Common myeloid progenitor, CD34-positive (primary cell): ENCODE measurements around the gene IQSEC2.

Experiments
- CTCF ChIA-PET: fragments of 350-600 bp; sonication (Branson Sonifier 250); formaldehyde crosslinking; loops from one replicate; lab custom pipeline; 2021; ENCODE audit warnings: antibody characterized with exemption; lab: Charles Lee
- POLR2A ChIA-PET: fragments of 350-600 bp; sonication (Branson Sonifier 250); formaldehyde crosslinking; loops from one replicate; lab custom pipeline; 2021; ENCODE audit warnings: antibody characterized with exemption; lab: Charles Lee
- DNase-seq, 3 donors: peaks; one replicate each; pipeline versions ENCODE4 v3.0.0 to v3.0.0-alpha.2; 2013
- H3K27ac ChIP-seq, 2 experiments: 1 replicate in 1 of 2; 2 replicates in 1 of 2; pipeline ENCODE4 v1.7.0; 2013; ENCODE audit warnings: inconsistent platforms in 2 of 2, low read length in 2 of 2, mild to moderate bottlenecking in 2 of 2, low read depth in 1 of 2, moderate library complexity in 1 of 2; ENCODE audit not compliant: severe bottlenecking in 2 of 2, insufficient read depth in 1 of 2, poor library complexity in 1 of 2
- H3K27me3 ChIP-seq, 5 experiments: replicated peaks in 2 of 5; 1 replicate in 3 of 5; 2 replicates in 2 of 5; pipeline versions ENCODE4 v1.6.1 to v1.7.0; 2013; ENCODE audit warnings: low read length in 4 of 5, mild to moderate bottlenecking in 2 of 5, moderate library complexity in 2 of 5, inconsistent platforms in 1 of 5; ENCODE audit not compliant: insufficient read depth in 5 of 5, control insufficient read depth in 4 of 5
- H3K36me3 ChIP-seq, 4 experiments: 1 replicate in 2 of 4; 2 replicates in 2 of 4; pipeline versions ENCODE4 v1.6.1 to v1.7.0; 2013; ENCODE audit warnings: low read length in 3 of 4, control low read depth in 1 of 4, mild to moderate bottlenecking in 1 of 4; ENCODE audit not compliant: control insufficient read depth in 4 of 4, insufficient read depth in 4 of 4
- H3K4me1 ChIP-seq, 4 experiments: 1 replicate in 3 of 4; 2 replicates in 1 of 4; pipeline versions ENCODE4 v1.6.1 to v1.7.1; 2013; ENCODE audit warnings: low read length in 3 of 4, mild to moderate bottlenecking in 3 of 4, control low read depth in 1 of 4, inconsistent platforms in 1 of 4, moderate library complexity in 1 of 4; ENCODE audit not compliant: control insufficient read depth in 4 of 4, insufficient read depth in 4 of 4; ENCODE audit errors: control extremely low read depth in 1 of 4
- H3K4me3 ChIP-seq, 7 experiments: 1 replicate in 4 of 7; 2 replicates in 3 of 7; pipeline versions ENCODE4 v1.5.1 to v1.7.0; 2013; ENCODE audit warnings: mild to moderate bottlenecking in 7 of 7, low read length in 6 of 7, moderate library complexity in 6 of 7, inconsistent platforms in 2 of 7, low read depth in 2 of 7, control low read depth in 1 of 7; ENCODE audit not compliant: insufficient read depth in 4 of 7, control insufficient read depth in 1 of 7; ENCODE audit errors: extremely low read depth in 1 of 7
- H3K9me3 ChIP-seq, 5 experiments: 1 replicate in 4 of 5; 2 replicates in 1 of 5; pipeline versions ENCODE4 v1.6.1 to v1.7.1; 2013; ENCODE audit warnings: low read length in 4 of 5, mild to moderate bottlenecking in 2 of 5, inconsistent platforms in 1 of 5, low read depth in 1 of 5, moderate library complexity in 1 of 5; ENCODE audit not compliant: control insufficient read depth in 4 of 5, insufficient read depth in 2 of 5; ENCODE audit errors: control extremely low read depth in 1 of 5
- WGBS: methylation state at CpG from one replicate; pipeline ENCODE4 v1.1.5; 2013; ENCODE audit not compliant: insufficient coverage; 5-methylcytosine and 5-hydroxymethylcytosine counted together

The IQSEC2 gene

DNA sequence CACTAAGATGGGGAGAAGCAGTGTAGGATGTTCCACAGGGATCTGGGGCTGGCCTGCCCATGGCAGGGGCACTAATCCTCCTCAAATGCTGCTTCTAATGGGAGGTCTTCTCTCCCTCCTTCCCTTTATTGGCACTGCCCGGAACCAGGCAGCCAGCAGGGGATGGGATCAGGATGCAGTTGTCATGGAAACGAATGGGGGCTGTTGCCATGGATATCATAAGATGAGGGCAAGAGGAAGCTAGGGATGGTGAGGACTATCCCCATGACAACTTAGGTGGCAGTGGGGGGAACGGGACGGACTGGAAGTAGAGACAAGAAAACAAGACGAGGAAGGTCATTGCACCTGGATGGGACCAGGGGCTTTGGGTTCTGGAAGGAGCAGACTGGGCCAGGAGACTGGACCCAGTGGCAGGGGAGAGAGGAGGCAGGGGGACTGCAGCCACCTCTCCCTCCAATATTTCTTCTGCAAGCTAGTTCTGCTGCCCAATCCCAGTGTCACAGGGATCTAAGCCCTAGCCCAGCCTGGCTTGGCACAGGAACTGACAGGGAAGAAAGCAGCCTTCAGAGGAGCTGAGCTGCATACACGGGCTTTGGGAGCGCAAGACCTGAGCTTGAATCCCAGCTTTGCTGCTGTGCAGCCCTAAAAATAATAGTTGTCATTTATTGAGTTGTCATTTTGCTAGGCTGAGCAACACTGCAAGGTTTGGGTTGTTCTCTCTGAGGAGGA, 19.0 kb downstream of the IQSEC2 start:
- Histone ChIP-seq H3K27me3 (peaks cover 0 to 49% (median 0%) of the 10 kb centered on the region in 5 experiments), H3K27ac (no peak overlapping the region), H3K9me3 (no peaks in the 10 kb centered on the region), H3K4me3 (no peak overlapping the region), H3K4me1 (peaks cover 2 to 30% (median 29%) of the 10 kb centered on the region in 4 experiments), H3K36me3 (no peaks in the 10 kb centered on the region)
- 69% methylated on average over 6 of the region's 7 CpGs for WGBS
- CTCF ChIA-PET = interaction anchor here (0.7 to 1.8 kb wide), 4 partner anchors 10 to 51 kb away, joined by 3 to 9 read pairs (median 4); no protein-coding TSS in a partner anchor
- POLR2A ChIA-PET = no interaction called here
- DNase-seq = no peak

DNA sequence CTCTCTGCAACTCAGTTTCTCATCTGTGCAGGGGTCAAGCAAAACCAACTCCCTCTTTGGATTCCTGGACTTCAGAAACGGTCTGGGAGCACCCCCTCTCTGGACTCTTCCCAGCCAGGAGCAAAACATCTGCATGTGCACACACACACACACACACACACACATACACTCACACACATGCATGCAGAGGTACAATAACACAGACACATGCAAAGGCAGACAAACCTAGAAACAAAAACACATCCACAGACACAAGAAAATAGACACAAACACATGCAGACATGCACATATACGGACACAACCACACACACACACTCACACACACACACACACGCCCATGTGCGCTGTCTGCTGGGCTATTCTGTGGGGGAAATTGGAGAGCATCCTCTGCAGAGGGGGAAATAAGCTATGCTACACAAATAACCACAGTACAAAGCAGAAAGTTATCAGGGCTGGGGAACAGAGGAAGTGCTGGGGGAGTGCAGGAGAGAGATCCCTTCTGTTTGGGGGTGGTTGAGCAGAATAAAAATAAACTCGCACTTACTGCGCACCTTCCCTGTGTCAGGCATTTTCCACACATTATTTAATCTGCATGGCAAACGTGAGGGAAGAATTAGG, 19.9 kb downstream of the IQSEC2 start:
- ChIA-PET POLR2A (no interaction called here), CTCF (interaction anchor here (0.6 to 1.8 kb wide), 6 partner anchors 9 to 128 kb away, joined by 3 to 9 read pairs (median 3); no protein-coding TSS in a partner anchor)
- 22% methylated on average over 3 of the region's 7 CpGs for WGBS
- H3K36me3 ChIP-seq = no peaks in the 10 kb centered on the region
- no peaks in the 10 kb centered on the region for H3K9me3 ChIP-seq
- DNase-seq = peak in 2 of 3 donors; percentile 63 to 75
- peaks cover 0 to 56% (median 0%) of the 10 kb centered on the region in 5 experiments for H3K27me3 ChIP-seq
- peaks cover 2 to 30% (median 29%) of the 10 kb centered on the region in 4 experiments for H3K4me1 ChIP-seq
- H3K4me3 ChIP-seq = no peak overlapping the region
- H3K27ac ChIP-seq = no peak overlapping the region

DNA sequence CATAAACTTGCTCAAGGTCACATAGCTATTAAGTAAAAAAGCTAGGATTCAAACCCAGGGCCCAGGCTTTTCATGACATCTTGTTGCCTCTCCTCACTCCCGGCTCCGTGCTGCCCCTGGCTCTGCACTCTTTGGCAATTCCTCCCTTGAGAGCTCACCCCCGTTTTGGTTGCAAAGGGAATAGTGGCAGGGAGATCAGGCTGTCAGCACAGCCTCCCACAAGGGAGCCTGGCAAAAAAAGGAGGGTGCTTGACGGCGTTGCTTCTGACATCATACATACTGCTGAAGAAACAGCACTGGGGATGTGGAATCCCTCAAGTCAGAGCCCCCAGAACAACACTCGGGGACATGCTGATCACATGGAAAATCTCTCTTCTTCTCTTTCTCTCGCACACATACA, 20.5 kb downstream of the IQSEC2 start:
- CTCF ChIA-PET = no interaction called here
- no peak overlapping the region for H3K4me3 ChIP-seq
- peaks cover 0 to 55% (median 0%) of the 10 kb centered on the region in 5 experiments for H3K27me3 ChIP-seq
- no peaks in the 10 kb centered on the region for H3K36me3 ChIP-seq
- no peak overlapping the region for H3K27ac ChIP-seq
- H3K4me1 ChIP-seq = peaks cover 2 to 32% (median 29%) of the 10 kb centered on the region in 4 experiments
- H3K9me3 ChIP-seq = no peaks in the 10 kb centered on the region
- no peak for DNase-seq
- WGBS = 84% methylated on average over 7 of the region's 7 CpGs
- POLR2A ChIA-PET = no interaction called here

DNA sequence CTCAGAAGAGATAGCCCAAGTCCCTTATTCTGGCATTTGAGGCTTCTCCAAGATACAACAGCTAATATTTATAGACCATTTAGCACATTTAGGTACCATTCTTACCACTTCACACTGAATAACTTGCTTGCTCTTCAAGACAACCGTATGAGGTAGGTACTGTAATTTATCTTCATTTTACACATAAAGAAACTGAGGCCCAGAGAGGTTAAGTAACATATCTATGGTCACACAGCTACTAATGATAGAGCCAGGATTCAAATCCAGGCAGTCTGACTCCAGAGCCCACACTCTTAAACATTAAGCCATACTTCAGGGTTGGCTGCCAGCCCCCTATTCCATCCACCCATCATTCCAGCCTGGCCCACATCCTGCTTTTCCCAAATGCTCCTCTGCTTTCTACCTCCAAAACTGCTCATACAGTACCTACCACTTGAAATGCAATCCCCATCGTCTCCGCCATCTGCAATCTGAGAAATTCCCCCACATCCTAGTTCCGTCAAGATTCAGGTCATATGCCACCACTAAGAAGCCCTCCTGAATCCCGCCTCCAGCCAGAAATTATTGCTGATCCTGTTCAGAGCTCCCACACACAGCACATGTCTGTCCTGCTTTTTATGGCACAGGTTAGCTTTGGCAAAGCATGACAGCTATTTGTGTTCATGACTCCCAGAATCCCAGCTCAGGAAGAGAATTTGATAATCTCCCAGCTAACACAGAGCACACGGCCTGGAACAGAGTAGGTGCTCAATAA, 23.5 kb downstream of the IQSEC2 start:
- H3K27ac ChIP-seq = no peak overlapping the region
- CTCF ChIA-PET = interaction anchor here (1.3 to 1.4 kb wide), 2 partner anchors 12 to 60 kb away, joined by 4 to 7 read pairs; no protein-coding TSS in a partner anchor
- 83% methylated on average over 6 of the region's 6 CpGs for WGBS

DNA sequence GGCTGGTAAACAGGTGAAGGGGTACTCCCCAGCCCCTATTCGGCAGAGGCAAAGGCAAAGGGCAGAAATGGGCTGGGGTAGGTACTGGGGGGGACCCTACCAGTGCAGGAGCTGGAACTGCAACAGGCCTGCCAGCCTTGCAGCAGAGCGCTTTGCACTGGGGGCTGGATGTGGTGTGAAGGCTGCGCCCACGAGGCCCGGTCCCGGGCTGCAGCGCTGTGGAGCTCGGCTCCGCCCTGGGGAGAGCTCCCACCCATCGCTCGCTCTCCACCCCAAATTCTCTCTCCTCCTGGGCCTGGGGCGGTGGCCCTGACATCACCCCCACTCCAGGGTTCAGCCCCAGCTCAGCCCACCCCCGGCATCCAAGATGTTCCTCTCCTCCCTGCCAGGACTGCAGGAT, 24.2 kb downstream of the IQSEC2 start:
- CTCF ChIA-PET = interaction anchor here (0.5 to 1.5 kb wide), 5 partner anchors 11 to 60 kb away, joined by 3 to 7 read pairs (median 4); no protein-coding TSS in a partner anchor
- 85% methylated on average over 5 of the region's 13 CpGs for WGBS
- no peak overlapping the region for H3K4me3 ChIP-seq

More for the DNA sequence above, 23.5 kb downstream of the IQSEC2 start:
- peaks cover 0 to 25% (median 16%) of the 10 kb centered on the region in 4 experiments for H3K4me1 ChIP-seq
- no peaks in the 10 kb centered on the region for H3K36me3 ChIP-seq
- no peak overlapping the region for H3K4me3 ChIP-seq
- H3K27me3 ChIP-seq = peaks cover 0 to 44% (median 0%) of the 10 kb centered on the region in 5 experiments
- H3K9me3 ChIP-seq = no peaks in the 10 kb centered on the region
- no peak for DNase-seq
- POLR2A ChIA-PET = no interaction called here

DNA sequence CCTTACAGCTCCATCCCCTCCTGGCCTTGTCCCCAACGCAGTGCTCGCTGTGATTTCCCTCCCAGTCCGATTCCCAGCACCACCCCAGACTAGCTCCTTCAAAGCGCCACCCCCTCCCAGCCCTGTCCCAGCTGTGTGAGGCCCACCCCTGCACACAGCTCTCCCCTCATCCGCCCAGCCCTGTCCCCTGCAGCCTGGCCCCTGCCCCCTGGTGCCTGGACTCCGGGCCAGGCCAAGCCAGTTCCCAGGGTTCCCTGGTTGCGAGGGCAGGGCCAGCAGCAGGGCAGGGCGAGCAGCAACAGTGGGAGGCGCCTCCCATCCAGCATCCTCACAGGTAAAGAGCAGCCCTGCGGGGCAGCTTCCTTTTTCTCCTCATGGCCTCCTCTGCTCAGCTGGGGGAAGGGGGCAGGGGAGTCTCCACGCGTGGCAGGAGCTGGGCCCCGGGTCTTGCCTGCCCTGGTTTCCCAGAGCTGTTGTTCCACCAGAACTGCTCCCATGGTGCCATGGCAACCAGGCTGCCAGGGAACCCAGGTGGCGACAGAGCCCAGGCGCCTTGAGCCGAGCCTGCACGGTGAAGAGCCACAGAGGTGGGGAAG, 24.8 kb downstream of the IQSEC2 start:
- Histone ChIP-seq H3K4me3 (no peak overlapping the region), H3K9me3 (peaks cover 0 to 2% (median 0%) of the 10 kb centered on the region in 5 experiments), H3K4me1 (peaks cover 0 to 12% (median 4%) of the 10 kb centered on the region in 4 experiments), H3K36me3 (no peaks in the 10 kb centered on the region), H3K27ac (no peak overlapping the region), H3K27me3 (peaks cover 0 to 43% (median 0%) of the 10 kb centered on the region in 5 experiments)
- DNase-seq = no peak
- ChIA-PET CTCF (interaction anchor here (0.5 to 1.5 kb wide), 7 partner anchors 10 to 61 kb away, joined by 3 to 8 read pairs (median 4); no protein-coding TSS in a partner anchor), POLR2A (interaction anchor here (0.5 kb wide), 1 partner anchor 16 kb away, joined by 3 read pairs; no protein-coding TSS in a partner anchor)
- 62% methylated on average over 13 of the region's 17 CpGs for WGBS

More for the DNA sequence above, 24.2 kb downstream of the IQSEC2 start:
- Histone ChIP-seq H3K27ac (no peak overlapping the region), H3K4me1 (peaks cover 0 to 18% (median 10%) of the 10 kb centered on the region in 4 experiments), H3K27me3 (peaks cover 0 to 44% (median 0%) of the 10 kb centered on the region in 5 experiments), H3K36me3 (no peaks in the 10 kb centered on the region), H3K9me3 (peaks cover 0 to 2% (median 0%) of the 10 kb centered on the region in 5 experiments)
- POLR2A ChIA-PET = no interaction called here
- DNase-seq = no peak
